Lower lobe of right lung (tissue), 2 donors: ENCODE data around the gene HSD17B2. TPM values are rescaled to one million over a fixed set of nuclear protein-coding genes. Genes with fewer than 3 reads are reported as not detected.
A peak's percentile ranks its signal among the peaks of the same experiment; 100 is the strongest.

ENCODE experiments used
- ATAC-seq, 2 donors: fragments of 200-7000 bp; cut with Tn5 transposase; one replicate each; pipeline ENCODE4 v1.9.1; 2020 to 2022; ENCODE audit warnings: mild to moderate bottlenecking in 2 of 2, moderate library complexity in 2 of 2
- DNase-seq: peaks from one replicate; pipeline ENCODE4 v3.0.0-alpha.2; 2020
- H3K27ac ChIP-seq: fragments of 200-600 bp; one replicate; pipeline ENCODE4 v1.8.0; 2022
- H3K27me3 ChIP-seq: fragments of 200-600 bp; one replicate; pipeline ENCODE4 v1.8.0; 2022; ENCODE audit warnings: low read depth
- H3K36me3 ChIP-seq: fragments of 200-600 bp; one replicate; pipeline ENCODE4 v1.8.0; 2022; ENCODE audit warnings: mild to moderate bottlenecking
- H3K4me1 ChIP-seq: fragments of 200-600 bp; one replicate; pipeline ENCODE4 v1.8.0; 2022
- H3K4me3 ChIP-seq: fragments of 200-600 bp; one replicate; pipeline ENCODE4 v1.8.0; 2022; ENCODE audit warnings: mild to moderate bottlenecking
- H3K9me3 ChIP-seq: fragments of 200-600 bp; one replicate; pipeline ENCODE4 v1.8.0; 2022
- intact Hi-C: fragments of 100-400 bp; cut with DNase I; formaldehyde crosslinking; loops from one replicate; pipeline ENCODE4 v1.11.0; 2022
- long read RNA-seq: library from polyadenylated mRNA; unstranded; transcript quantifications from one replicate; pipeline ENCODE4 v2.0.0, GENCODE V29; 2021
- total RNA-seq: library from RNA; stranded (reverse); fragmentation: NEBNext Ultra II Directional; extraction: Animal tissue kit (Norgen Biotek cat#: 25700); gene quantifications from one replicate; pipeline ENCODE4 v1.2.1, GENCODE V29; 2021
- TF ChIP-seq, protein P1 (sequence below): fragments of 200-600 bp; IDR thresholded peaks from one replicate; pipeline ENCODE4 v1.8.0; 2022; ENCODE audit warnings: antibody characterized with exemption, mild to moderate bottlenecking
- donor health status: DM: no; HTN: yes; CAD: no; lungs with severe emphysema.

Gene HSD17B2, protein sequence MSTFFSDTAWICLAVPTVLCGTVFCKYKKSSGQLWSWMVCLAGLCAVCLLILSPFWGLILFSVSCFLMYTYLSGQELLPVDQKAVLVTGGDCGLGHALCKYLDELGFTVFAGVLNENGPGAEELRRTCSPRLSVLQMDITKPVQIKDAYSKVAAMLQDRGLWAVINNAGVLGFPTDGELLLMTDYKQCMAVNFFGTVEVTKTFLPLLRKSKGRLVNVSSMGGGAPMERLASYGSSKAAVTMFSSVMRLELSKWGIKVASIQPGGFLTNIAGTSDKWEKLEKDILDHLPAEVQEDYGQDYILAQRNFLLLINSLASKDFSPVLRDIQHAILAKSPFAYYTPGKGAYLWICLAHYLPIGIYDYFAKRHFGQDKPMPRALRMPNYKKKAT
- 2.9 TPM for total RNA-seq
- long read RNA-seq, partial matches to known transcripts = 0 of 3 reads
- long read RNA-seq, other reads (novel, unspliced or antisense) = 1 of 3 reads

DNA sequence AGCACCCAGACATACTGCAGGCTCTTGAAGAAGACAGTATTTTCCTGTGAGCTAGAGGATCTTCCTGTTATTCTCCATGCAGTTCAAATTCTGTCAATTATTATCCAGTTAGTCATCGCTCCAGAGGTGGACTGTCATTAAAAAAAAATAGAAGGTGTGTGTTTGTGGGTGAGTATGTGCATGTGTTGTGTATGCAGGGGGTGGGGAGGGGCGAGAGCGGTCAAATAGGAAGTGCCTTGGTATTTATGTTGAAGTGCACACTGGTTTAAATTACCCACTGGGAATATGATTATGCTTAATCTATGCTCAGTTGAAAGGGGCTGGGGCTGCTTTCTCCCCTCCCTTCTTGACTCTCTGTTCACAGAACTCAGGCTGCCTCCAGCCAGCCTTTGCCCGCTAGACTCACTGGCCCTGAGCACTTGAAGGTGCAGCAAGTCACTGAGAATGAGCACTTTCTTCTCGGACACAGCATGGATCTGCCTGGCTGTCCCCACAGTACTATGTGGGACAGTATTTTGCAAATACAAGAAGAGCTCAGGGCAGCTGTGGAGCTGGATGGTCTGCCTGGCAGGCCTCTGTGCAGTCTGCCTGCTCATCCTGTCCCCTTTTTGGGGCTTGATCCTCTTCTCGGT, at the start of gene HSD17B2:
TSS of gene HSD17B2 (plus strand) at position 273 of the 632 bp plus-strand sequence. CDS start at position 445, 172 bp downstream.
- ATAC-seq (no peak), DNase-seq (no peak)
- intact Hi-C loops = no loop called here
- no peak within 1 kb of the TSS for H3K27ac ChIP-seq
- peaks cover 4% of the 10 kb centered on the region for H3K4me1 ChIP-seq
- H3K36me3 ChIP-seq = no peaks in the 10 kb centered on the region
- no peaks in the 10 kb centered on the region for H3K27me3 ChIP-seq
- no peaks in the 10 kb centered on the region for H3K9me3 ChIP-seq
- peak within 1 kb of the TSS; percentile 3 for H3K4me3 ChIP-seq
- TF ChIP-seq, protein P1, sequence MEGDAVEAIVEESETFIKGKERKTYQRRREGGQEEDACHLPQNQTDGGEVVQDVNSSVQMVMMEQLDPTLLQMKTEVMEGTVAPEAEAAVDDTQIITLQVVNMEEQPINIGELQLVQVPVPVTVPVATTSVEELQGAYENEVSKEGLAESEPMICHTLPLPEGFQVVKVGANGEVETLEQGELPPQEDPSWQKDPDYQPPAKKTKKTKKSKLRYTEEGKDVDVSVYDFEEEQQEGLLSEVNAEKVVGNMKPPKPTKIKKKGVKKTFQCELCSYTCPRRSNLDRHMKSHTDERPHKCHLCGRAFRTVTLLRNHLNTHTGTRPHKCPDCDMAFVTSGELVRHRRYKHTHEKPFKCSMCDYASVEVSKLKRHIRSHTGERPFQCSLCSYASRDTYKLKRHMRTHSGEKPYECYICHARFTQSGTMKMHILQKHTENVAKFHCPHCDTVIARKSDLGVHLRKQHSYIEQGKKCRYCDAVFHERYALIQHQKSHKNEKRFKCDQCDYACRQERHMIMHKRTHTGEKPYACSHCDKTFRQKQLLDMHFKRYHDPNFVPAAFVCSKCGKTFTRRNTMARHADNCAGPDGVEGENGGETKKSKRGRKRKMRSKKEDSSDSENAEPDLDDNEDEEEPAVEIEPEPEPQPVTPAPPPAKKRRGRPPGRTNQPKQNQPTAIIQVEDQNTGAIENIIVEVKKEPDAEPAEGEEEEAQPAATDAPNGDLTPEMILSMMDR = no peak

DNA sequence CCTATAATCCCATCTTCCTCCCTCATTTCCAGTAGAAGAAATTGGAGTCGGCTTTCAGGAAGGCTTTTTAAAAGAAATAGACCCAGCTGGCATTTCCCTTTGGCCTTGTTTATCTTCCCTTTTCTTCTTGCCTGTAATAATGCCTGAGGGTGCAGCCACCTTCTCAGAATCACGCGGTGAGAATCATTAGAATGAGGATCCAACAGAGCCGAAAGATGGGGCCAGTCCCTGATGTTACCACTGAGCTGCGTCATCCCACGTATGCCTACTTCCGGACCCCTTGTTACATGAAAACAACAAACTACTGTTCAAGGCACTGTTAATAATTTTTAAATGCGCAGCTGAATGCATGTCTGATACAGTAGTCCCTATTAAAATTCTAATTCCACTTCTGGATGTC, 47.9 kb upstream of the HSD17B2 start:
- DNase-seq (no peak), ATAC-seq (no peak)
- Histone ChIP-seq H3K9me3 (no peaks in the 10 kb centered on the region), H3K27me3 (no peaks in the 10 kb centered on the region), H3K4me3 (no peak overlapping the region), H3K36me3 (no peaks in the 10 kb centered on the region), H3K4me1 (no peaks in the 10 kb centered on the region), H3K27ac (no peak overlapping the region)
- TF ChIP-seq, protein P1 = no peak
- intact Hi-C loops = no loop called here

DNA sequence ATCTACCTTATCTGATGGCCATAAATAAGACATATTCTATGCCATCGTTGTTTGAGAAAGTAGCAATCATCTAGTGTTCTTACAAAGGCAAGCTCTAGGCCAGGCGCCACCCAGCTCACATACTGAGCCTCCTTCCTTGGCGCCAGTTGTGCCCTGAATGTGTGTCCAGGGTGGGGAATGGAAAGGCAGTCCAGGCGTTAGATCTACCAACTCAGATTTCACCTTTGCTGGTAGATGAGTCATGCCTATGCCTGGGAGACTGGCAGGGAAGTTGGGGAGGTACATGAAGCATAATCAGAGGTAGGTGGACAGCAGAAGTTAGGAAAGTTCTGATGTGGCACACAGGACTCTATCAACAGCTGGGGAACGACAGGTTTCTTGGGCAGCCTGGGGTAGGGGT, 47.3 kb upstream of the HSD17B2 start:
- Histone ChIP-seq H3K4me3 (no peak overlapping the region), H3K4me1 (no peaks in the 10 kb centered on the region), H3K27me3 (no peaks in the 10 kb centered on the region), H3K9me3 (no peaks in the 10 kb centered on the region), H3K36me3 (no peaks in the 10 kb centered on the region), H3K27ac (no peak overlapping the region)
- intact Hi-C loops = no loop called here
- DNase-seq (no peak), ATAC-seq (no peak)
- TF ChIP-seq, protein P1 = no peak

DNA sequence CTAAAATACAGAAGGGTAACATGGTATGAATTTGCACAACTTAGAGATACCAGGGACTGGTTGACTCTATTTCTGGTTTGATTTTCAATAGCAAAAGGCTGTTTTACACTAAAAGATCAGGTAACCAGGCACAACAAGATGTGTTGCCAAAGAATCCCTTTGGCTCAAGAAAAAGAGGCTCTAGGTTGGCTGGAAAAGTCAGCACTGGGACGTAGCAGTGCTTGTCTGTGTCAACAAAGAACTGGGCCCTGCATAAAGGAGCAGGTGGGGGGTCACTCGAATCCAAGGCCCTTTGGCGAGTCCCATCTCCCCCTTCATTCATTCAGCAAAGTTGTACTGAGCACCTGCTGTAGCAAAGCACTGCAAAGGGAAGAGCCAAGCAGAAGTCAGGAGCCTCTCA, 42.2 kb upstream of the HSD17B2 start:
- H3K4me1 ChIP-seq = peaks cover 15% of the 10 kb centered on the region
- no peaks in the 10 kb centered on the region for H3K27me3 ChIP-seq
- no peaks in the 10 kb centered on the region for H3K36me3 ChIP-seq
- no peak overlapping the region for H3K4me3 ChIP-seq
- DNase-seq (no peak), ATAC-seq (no peak)
- intact Hi-C loops = no loop called here
- H3K27ac ChIP-seq = no peak overlapping the region
- TF ChIP-seq, protein P1 = no peak
- H3K9me3 ChIP-seq = no peaks in the 10 kb centered on the region

DNA sequence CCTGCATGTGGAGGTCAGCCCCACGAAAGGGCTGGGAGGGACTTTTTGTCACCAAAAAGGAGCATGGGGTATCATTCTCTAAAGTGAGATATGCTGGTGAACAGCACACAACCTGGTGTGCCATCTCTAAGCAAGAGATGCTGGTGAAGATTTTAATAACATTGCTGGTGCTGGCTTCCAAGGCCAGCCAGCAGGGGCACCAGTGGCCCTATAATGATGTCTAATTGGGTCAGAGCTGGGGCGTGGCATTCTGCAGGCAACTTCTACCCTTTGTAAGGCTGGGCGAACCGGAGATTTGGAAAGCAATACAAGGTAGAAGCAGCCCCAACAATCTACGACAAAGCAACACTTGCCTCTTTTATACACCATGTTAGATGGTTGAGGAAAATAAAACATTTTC, 40.6 kb upstream of the HSD17B2 start:
- intact Hi-C loops = no loop called here
- ATAC-seq (no peak), DNase-seq (no peak)
- no peaks in the 10 kb centered on the region for H3K27me3 ChIP-seq
- peaks cover 9% of the 10 kb centered on the region for H3K36me3 ChIP-seq
- H3K27ac ChIP-seq = no peak overlapping the region
- TF ChIP-seq, protein P1 = no peak
- no peak overlapping the region for H3K4me3 ChIP-seq
- H3K9me3 ChIP-seq = no peaks in the 10 kb centered on the region
- peaks cover 16% of the 10 kb centered on the region for H3K4me1 ChIP-seq
